Parathyroid adenoma (tissue), 2 donors: ENCODE measurements around the gene NSA2.
"Not testable (repeated sequence)": the region's sequence is repeated elsewhere in the genome, so short reads cannot be mapped to it uniquely, and the experiment has no call there.

ENCODE experiments used
- H2AFZ ChIP-seq: fragments of 300-600 bp; sonication (generic); one replicate; pipeline ENCODE4 v1.7.0; 2017; ENCODE audit warnings: antibody characterized with exemption, mild to moderate bottlenecking
- H3K27ac ChIP-seq: fragments of 300-600 bp; sonication (generic); one replicate; pipeline ENCODE4 v1.7.0; 2017
- H3K27me3 ChIP-seq: fragments of 300-600 bp; sonication (generic); one replicate; pipeline ENCODE4 v1.7.0; 2017; ENCODE audit warnings: low read length; ENCODE audit not compliant: control insufficient read depth, insufficient read depth
- H3K36me3 ChIP-seq: fragments of 300-600 bp; sonication (generic); one replicate; pipeline ENCODE4 v1.7.0; 2017; ENCODE audit warnings: low read length; ENCODE audit not compliant: control insufficient read depth, insufficient read depth
- H3K4me1 ChIP-seq: fragments of 300-600 bp; sonication (generic); one replicate; pipeline ENCODE4 v1.7.0; 2017; ENCODE audit warnings: control low read depth
- H3K4me2 ChIP-seq: fragments of 300-600 bp; sonication (generic); one replicate; pipeline ENCODE4 v1.7.0; 2017; ENCODE audit warnings: low read length
- H3K4me3 ChIP-seq: fragments of 300-600 bp; sonication (generic); one replicate; pipeline ENCODE4 v1.7.0; 2017; ENCODE audit warnings: low read depth, low read length
- H3K79me2 ChIP-seq: fragments of 300-600 bp; sonication (generic); one replicate; pipeline ENCODE4 v1.7.0; 2017; ENCODE audit warnings: control low read depth
- H3K9ac ChIP-seq: fragments of 300-600 bp; sonication (generic); one replicate; pipeline ENCODE4 v1.7.0; 2017; ENCODE audit warnings: mild to moderate bottlenecking
- H3K9me3 ChIP-seq: fragments of 300-600 bp; sonication (generic); one replicate; pipeline ENCODE4 v1.7.0; 2017; ENCODE audit warnings: low read length; ENCODE audit not compliant: control insufficient read depth
- CTCF ChIP-seq: fragments of 300-600 bp; sonication (generic); IDR thresholded peaks from one replicate; pipeline ENCODE4 v1.7.0; 2017; ENCODE audit warnings: antibody characterized with exemption, mild to moderate bottlenecking
- donor health status: primary hyperparathyroidism.

NSA2 gene

GRCh38 chr5:74738406-74738805 is 28.6 kb upstream of the NSA2 start:
- Histone ChIP-seq H3K79me2 (no peaks in the 10 kb centered on the region), H3K27ac (no peak overlapping the region), H2AFZ (no peak overlapping the region), H3K4me2 (no peak overlapping the region), H3K27me3 (no peaks in the 10 kb centered on the region), H3K4me3 (no peak overlapping the region), H3K4me1 (no peaks in the 10 kb centered on the region), H3K9ac (no peak overlapping the region), H3K9me3 (no peaks in the 10 kb centered on the region), H3K36me3 (no peaks in the 10 kb centered on the region)
- no peak for TF ChIP-seq CTCF

GRCh38 chr5:74748742-74749141 is 18.3 kb upstream of the NSA2 start:
- H3K4me1 ChIP-seq, H3K27ac ChIP-seq, H2AFZ ChIP-seq, H3K9ac ChIP-seq, H3K4me2 ChIP-seq, H3K36me3 ChIP-seq, H3K27me3 ChIP-seq, H3K4me3 ChIP-seq, H3K79me2 ChIP-seq, H3K9me3 ChIP-seq: not testable (repeated sequence)

GRCh38 chr5:74761241-74761640 is 5.8 kb upstream of the NSA2 start:
- H3K4me3 ChIP-seq, result no peak overlapping the region
- H3K79me2 ChIP-seq, result peaks cover 11% of the 10 kb centered on the region
- no peaks in the 10 kb centered on the region for H3K27me3 ChIP-seq
- TF ChIP-seq CTCF, result no peak
- no peaks in the 10 kb centered on the region for H3K9me3 ChIP-seq
- no peak overlapping the region for H3K4me2 ChIP-seq
- no peak overlapping the region for H3K27ac ChIP-seq
- H3K4me1 ChIP-seq, result peaks cover 9% of the 10 kb centered on the region
- H3K36me3 ChIP-seq, result peaks cover 3% of the 10 kb centered on the region
- no peak overlapping the region for H3K9ac ChIP-seq
- H2AFZ ChIP-seq, result no peak overlapping the region

DNA sequence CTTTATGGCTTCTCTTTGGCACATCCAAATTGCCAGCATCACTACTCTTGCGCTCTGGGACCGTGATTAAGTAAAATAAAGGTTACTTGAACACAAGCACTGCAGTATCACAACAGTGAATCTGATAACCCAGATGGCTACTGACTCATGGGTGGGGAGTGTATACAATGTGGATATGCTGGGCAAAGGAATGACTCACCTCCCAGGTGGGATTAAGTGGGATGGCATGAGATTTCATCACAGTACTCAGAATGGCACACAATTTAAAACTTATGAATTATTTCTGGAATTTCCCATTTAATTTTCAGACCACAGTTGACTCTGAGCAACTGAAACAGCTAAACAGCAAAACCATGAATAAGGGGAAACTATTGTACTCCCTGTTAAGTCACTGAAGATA is 4.5 kb upstream of the NSA2 start:
- no peak overlapping the region for H3K27ac ChIP-seq
- H3K79me2 ChIP-seq, result peaks cover 15% of the 10 kb centered on the region
- no peak overlapping the region for H3K9ac ChIP-seq
- peaks cover 9% of the 10 kb centered on the region for H3K4me1 ChIP-seq
- TF ChIP-seq CTCF, result no peak
- H3K27me3 ChIP-seq, result no peaks in the 10 kb centered on the region
- H2AFZ ChIP-seq, result no peak overlapping the region
- no peak overlapping the region for H3K4me3 ChIP-seq
- H3K36me3 ChIP-seq, result peaks cover 3% of the 10 kb centered on the region
- H3K4me2 ChIP-seq, result no peak overlapping the region
- no peaks in the 10 kb centered on the region for H3K9me3 ChIP-seq

GRCh38 chr5:74763504-74763903 is 3.5 kb upstream of the NSA2 start:
- no peak for TF ChIP-seq CTCF
- Histone ChIP-seq H3K79me2 (peaks cover 18% of the 10 kb centered on the region), H3K9me3 (no peaks in the 10 kb centered on the region), H2AFZ (no peak overlapping the region), H3K4me2 (no peak overlapping the region), H3K4me3 (no peak overlapping the region), H3K4me1 (peaks cover 16% of the 10 kb centered on the region), H3K27ac (no peak overlapping the region), H3K9ac (no peak overlapping the region), H3K36me3 (peaks cover 3% of the 10 kb centered on the region), H3K27me3 (no peaks in the 10 kb centered on the region)
